Middle frontal gyrus (tissue), 1 donor: ENCODE data around the gene RGL4.
"Not testable (repeated sequence)": the region's sequence is repeated elsewhere in the genome, so short reads cannot be mapped to it uniquely, and the experiment has no call there.

Experiments used
- DNase-seq: peaks from one replicate; pipeline ENCODE4 v3.0.0-alpha.2; 2015; ENCODE audit warnings: low spot score; ENCODE audit errors: extremely low spot score

Gene RGL4

DNA sequence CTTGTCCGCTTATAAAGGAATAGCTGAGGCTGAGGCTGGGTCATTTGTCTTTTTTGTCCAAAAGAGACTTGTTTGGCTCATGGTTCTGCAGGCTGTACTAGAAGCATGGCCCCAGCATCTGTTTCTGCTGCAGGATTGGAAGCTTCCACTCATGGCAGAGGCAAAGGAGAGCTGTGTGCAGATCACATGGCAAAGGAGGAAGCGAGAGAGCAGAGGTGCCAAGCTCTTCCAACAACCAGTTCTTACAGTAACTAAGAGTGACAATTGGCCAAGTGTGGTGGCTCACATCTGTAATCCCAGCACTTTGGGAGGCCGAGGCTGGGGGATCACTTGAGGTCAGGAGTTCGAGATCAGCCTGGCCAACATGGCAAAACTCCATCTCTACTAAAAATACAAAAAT is 37.3 kb downstream of the RGL4 start:
- DNase-seq: not testable (repeated sequence)

DNA sequence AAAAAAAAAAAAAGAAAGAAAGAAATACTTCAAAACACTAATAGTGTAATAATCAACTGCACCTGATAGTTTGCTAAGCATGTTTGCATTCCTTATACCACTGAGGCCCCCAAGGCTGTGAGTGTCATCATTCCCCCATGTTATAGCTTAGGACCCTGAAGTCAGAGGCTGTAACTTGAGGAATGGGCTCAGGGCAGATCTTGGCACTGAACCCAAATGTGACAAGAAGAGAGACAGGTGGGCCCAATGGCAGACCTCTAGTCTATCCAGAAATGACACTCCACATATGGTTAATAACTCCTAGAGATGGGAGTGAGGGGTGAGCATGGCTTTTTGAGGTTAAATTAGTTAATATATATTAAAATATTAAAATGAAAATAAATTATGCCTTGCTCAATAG is 46.9 kb downstream of the RGL4 start:
- no peak for DNase-seq

DNA sequence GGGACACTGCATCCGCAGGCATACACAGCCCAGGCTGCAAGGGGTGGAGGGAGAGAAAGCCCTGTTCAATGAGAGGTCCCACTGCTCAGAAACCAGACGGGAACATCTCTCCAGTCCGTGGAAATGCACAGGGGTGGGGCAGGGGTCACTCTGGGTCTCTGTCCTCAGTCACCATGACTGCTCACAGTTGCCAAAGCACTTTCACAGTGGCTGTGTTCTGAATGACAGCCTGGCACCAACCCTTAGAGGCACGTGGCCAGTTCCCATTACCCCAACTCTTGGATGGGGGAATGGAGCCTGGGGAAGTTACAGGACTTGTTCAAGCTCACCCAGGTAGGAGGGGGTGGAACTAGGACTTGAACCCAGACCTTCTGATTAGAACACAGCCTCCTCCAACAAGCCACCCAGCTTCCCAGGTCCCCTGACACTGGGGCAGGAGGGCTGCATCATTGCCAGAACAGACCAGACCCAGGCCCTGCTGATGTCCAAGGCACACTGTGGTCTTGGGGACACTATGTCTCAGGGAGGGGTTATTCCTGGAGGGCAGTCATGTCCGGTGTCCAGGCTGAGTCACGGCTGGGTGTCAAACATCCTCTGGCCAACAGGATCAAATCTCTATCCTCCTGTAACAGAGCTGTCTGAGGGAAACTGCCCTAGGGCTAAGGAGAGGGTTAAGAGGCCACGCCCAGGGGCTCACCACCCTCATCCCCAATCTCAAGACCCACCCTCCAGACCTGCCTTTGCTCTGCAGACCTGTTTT is 51.9 kb downstream of the RGL4 start:
- no peak for DNase-seq

DNA sequence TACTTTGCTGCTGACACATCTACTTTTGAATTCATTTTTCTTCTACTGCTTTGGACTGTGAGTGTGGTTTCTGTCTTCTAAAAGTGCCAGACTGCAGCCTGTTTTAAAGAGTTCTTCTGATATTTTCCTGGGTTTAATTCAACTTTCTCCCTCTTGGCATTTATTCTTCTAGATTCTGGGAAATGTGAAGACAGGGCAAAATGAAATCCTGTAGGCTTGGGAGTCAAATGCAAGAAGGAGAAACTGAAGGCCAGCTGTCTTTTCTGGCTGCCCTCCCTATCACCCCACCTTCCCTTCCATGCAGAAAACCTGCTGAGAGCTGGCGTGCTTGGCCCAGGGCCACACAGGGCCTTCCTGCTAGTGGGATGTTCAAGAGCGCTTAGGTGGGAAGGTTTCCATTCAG is 52.5 kb downstream of the RGL4 start:
- peak; percentile 4 for DNase-seq

- DNase-seq: no peak
These were observed 53.2 kb downstream of the RGL4 start for GRCh38 chr22:23744001-23744400.

GRCh38 chr22:23744485-23744884 is 53.7 kb downstream of the RGL4 start:
- no peak for DNase-seq

DNA sequence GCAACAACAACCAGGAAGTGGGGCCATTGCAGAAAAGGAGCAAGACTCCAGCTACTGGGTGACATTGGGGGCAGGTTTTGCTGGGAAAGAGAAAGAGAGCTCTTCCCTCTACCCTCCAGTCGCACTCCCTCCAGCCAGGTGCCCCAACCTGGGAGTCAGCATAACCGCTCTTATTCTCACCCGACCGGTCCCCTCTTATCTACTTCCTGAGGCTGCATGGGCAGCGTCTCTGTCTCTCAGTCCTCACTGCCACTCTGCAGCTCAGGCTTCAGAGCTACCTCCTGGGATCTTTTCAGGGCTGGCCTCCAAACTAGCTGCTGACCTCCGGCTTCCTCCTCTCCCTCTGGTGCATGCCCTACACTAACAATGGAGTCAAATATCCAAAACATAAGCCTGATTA is 55.0 kb downstream of the RGL4 start:
- no peak for DNase-seq
